Endothelial cell of hepatic sinusoid (primary cell): ENCODE results near the gene MSTO1.
"Not testable (repeated sequence)": the region's sequence is repeated elsewhere in the genome, so short reads cannot be mapped to it uniquely, and the experiment has no call there.

Source experiments
- in situ Hi-C: cut with HindIII; loops from 2 replicates; pipeline ENCODE4 v1.10.0; 2017; ENCODE audit warnings: low sequenced_read_pairs

Gene MSTO1

DNA sequence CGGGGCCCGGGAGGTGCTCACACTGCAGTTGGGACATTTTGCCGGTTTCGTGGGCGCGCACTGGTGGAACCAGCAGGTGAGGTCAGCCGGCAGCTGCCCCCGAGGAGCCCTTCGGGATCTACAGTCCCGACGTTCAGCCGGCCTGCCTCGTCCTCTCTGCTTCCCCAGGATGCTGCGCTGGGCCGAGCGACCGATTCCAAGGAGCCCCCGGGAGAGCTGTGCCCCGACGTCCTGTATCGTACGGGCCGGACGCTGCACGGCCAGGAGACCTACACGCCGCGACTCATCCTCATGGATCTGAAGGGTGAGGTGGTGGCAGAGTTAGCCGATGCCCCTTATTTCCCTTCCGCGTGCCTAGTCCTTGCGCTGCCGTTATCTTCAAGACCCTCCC, 234 bp downstream of the MSTO1 start:
- in situ Hi-C loops = not testable (repeated sequence)

GRCh38 chr1:155613226-155613625, 3.2 kb downstream of the MSTO1 start:
- in situ Hi-C loops = not testable (repeated sequence)

GRCh38 chr1:155622191-155622590, 12.2 kb downstream of the MSTO1 start:
- in situ Hi-C loops = no loop called here

DNA sequence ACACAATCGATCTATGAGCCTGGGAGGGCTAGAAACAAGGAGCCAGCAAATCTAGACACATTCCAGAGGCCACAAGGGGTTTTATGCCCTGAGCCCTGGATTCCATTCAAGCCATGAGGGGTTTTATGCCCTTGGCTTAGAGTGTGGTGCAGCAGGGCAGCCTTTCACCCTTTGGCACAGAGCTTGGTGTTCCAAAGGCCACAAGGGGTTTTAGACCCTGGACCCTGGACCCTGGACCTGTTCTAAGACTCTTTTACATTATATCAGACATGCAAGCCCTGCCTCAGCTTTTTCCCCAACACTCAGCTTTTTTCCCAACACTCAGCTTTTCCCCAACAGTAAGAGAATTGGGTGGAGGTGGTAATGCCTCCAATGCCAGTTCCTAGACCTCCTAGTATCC, 13.3 kb downstream of the MSTO1 start:
- in situ Hi-C loops = no loop called here

DNA sequence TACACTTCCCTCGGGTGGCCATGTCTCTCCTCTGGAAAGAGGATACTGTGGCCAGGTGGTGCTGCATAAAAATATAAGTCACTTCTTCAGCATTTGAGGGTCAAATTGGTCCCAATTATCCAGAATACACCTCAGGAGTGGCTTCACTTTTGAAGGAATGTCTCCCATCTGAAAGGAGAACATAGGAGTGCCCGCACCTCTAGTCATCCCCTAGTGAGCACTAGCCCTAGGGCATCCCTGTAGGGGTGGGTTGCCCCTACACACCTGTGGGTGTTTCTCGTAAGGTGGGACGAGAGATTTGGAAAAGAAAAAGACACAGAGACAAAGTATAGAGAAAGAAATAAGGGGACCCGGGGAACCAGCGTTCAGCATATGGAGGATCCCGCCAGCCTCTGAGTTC, 16.4 kb downstream of the MSTO1 start:
- in situ Hi-C loops = loop anchor here (25.0 kb wide), 1 partner anchor 189 kb away; no protein-coding TSS in a partner anchor

DNA sequence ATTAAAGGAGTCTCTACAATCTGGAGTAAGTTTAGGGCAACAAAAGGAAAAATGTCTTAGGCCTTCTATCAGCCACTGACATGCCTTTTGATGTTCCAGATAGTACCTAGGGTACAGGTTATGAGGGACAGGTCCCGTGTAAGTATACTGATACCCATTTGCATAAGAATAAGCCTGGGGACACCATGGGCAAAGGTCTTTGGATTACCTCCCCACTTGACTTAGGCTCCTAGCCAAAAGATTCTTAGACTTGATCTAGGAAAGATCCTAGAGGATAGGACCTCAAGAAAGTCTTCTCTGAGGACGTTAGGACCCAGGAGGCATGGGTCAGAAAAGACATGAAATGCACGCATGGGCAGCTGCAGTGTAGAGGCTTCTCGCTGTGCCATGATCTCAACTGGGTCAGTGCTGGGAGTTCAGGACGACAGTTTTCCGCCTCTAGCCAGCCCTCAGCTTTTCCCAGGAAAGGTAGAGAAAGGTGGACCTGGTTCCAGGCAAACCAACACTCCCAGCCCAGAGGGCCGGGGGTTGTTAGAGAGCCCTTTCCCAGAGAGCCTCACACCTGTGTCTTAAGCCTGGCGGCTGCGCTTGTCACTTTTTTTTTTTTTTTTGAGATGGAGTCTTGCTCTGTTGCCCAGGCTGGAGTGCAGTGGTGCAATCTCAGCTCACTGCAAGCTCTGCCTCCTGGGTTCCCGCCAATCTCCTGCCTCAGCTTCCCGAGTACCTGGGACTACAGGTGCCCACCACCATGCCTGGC, 26.6 kb downstream of the MSTO1 start:
- in situ Hi-C loops = loop anchor here (25.0 kb wide), 1 partner anchor 199 kb away; no protein-coding TSS in a partner anchor

DNA sequence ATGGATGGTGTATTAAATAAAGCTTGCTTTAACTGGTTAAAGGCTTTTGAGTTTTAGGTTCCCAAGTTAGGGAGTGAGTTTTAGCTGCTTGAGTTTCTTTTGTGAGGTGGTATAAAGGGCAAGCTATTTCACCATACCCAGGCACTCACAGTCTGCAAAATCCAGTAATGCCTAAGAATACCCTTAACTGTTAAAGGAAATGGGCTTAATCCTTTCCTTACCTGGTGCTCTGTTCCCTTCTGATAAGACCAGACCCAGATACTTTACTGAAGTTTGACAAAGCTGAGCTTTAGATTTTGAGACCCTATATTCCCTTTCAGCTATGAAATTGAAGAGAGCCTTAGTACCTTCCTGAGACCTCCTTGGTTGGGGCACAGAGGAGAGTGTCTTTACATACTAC, 30.3 kb downstream of the MSTO1 start:
- in situ Hi-C loops = loop anchor here (25.0 kb wide), 1 partner anchor 203 kb away; no protein-coding TSS in a partner anchor

DNA sequence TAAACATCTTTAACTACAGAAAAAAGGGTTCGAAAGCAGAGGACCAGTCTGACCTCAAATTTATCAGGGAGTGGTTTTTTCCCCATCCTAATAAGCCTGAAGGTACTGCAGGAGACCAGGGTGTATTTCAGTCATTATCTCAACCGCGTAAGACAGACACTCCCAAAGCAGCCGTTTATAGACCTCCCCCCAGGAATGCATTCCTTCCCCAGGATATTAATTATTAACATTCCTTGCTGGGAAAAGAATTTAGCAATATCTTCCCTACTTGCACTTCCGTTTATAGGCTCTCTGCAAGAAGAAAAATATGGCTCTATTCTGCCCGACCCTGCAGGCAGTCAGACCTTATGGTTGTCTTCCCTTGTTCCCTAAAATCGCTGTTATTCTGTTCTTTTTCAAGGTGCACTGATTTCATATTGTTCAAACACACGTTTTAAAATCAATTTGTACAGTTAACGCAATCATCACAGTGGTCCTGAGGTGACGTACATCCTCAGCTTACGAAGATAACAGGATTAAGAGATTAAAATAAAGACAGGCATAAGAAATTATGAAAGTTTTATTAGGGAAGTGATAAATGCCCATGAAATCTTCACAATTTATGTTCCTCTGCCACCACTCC, 32.7 kb downstream of the MSTO1 start:
- in situ Hi-C loops = loop anchor here (25.0 kb wide), 1 partner anchor 205 kb away; no protein-coding TSS in a partner anchor

- in situ Hi-C loops = loop anchor here (25.0 kb wide), 1 partner anchor 206 kb away; no protein-coding TSS in a partner anchor
Measured at GRCh38 chr1:155643230-155643629, 33.2 kb downstream of the MSTO1 start.

GRCh38 chr1:155645034-155645598, 35.1 kb downstream of the MSTO1 start:
- in situ Hi-C loops = loop anchor here (25.0 kb wide), 1 partner anchor 208 kb away; no protein-coding TSS in a partner anchor

GRCh38 chr1:155645648-155646047, 35.6 kb downstream of the MSTO1 start:
- in situ Hi-C loops = loop anchor here (25.0 kb wide), 1 partner anchor 208 kb away; no protein-coding TSS in a partner anchor

- in situ Hi-C loops = loop anchor here (25.0 kb wide), 1 partner anchor 209 kb away; no protein-coding TSS in a partner anchor
Measured at GRCh38 chr1:155646307-155646706, 36.3 kb downstream of the MSTO1 start.

- in situ Hi-C loops = loop anchor here (25.0 kb wide), 1 partner anchor 211 kb away; no protein-coding TSS in a partner anchor
Measured at GRCh38 chr1:155648207-155649147, 38.5 kb downstream of the MSTO1 start.

DNA sequence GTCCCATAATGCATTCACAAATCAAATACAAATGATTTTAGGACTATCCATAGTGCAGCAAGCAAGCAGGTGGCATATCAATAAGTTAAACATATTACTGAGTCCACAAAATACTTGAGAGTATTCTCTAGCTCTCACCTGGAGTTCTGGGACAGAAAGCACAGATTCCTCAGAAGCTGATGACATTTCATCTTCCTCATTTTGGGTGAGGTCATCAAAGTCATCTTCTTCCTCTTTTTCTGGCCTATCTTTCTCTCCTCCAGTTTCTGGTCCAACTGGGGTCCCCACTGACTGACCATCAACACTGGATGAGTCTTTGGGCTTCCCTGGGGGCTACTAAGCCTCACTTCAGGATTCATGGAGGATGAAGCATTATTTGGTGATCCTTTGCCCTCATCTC, 39.7 kb downstream of the MSTO1 start:
- in situ Hi-C loops = loop anchor here (10.0 to 25.0 kb wide), 2 partner anchors 212 to 335 kb away; no protein-coding TSS in a partner anchor

DNA sequence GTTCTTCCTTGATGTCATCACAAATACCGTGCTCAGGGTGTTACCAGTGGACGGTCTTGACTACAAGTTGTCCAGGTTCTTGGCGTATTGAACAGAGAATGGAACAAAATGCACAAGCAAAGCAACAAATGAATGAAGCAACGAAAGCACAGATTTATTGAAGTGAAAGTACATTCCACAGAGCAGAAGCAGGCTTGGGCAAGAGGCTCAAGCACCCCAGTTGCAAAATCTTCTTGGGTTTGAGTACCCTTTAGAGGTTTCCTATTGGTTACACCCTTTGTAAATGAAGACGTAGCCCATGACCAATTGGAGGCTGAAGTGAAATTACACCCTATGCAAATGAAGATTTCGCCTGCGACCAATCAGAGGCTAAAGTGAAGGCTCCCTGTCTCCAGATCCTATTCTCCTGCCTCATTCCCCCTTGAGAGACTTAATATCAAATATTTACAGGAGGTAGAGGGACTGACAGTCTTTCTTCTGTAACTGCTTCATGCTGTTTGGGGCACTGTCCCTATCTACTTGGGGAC, 40.3 kb downstream of the MSTO1 start:
- in situ Hi-C loops = loop anchor here (10.0 kb wide), 1 partner anchor 335 kb away; no protein-coding TSS in a partner anchor

DNA sequence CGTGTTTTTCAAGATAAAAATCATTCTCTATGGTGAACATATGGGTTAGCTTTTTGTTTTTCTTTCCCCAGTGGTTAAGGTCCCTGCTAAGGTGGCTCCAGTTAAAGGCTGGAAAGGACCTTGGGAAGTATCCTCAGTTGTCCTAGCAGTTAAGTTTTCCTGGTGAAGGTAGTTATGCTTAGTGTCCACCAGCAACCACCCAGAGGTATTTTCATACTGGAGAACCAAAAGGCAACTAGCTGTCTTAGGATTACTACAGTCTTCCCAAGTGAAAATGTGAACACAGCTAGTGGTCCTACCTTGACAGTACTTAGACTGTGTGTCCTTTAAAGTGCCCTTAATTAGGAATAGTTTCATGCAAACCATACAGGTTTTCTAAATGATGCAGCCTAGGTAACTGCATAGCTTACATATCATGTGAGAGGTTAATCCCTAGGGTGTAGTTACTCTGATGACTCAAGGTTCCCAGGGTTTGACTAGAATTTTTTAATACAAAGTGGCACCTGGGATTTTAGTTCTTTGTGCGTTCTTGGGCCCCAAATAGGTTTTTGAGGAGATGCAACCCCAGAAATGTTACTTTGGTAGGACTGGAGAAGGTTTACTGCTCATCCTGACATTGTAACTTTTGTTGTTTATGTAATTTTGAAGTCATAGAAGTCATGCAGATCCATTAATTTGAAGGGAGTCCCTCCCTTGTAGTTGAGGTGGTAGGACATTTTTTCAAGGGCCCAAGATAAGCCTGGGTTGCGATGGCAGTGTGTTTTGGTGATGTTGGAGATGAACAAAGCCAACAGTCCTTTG, 42.0 kb downstream of the MSTO1 start:
- in situ Hi-C loops = loop anchor here (10.0 kb wide), 1 partner anchor 337 kb away; no protein-coding TSS in a partner anchor

DNA sequence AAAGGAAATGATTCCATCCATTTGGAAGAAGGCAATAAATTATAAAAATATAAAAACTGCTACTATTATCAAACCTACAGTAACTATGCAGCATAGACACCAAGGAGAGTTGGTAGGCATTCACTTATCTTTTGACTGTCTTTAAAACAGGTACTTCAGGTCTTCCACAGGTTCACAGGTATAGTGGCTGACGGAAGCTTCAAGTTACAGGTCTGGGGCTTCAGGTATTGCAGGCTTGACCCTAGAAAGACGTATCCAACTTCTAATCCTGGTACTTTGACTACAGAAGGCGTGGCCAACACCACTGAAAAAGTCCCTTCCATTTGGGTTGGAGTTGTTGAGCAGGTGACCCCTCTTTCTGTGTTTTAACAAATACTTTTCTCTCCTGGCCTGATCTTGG, 42.9 kb downstream of the MSTO1 start:
- in situ Hi-C loops = loop anchor here (10.0 kb wide), 1 partner anchor 338 kb away; no protein-coding TSS in a partner anchor

- in situ Hi-C loops = loop anchor here (10.0 kb wide), 1 partner anchor 343 kb away; no protein-coding TSS in a partner anchor
Measured at GRCh38 chr1:155657463-155657862, 47.4 kb downstream of the MSTO1 start.

DNA sequence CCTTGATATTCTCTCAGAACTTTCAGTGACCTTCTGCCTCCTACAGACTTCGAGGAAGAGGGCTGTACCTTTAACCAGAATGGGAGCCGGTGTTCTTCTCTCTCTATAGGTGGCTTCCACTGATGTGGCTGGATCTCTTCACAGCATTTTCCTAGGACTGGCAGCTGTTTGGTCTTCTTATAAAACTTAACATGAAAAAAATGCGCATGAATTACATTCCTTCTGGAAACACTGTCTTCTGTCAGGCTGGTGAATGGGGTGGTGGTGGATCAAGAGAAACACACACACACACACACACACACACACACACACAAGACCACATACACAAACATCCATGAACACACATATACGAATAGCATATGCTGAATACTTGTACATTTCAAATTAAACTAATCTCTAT, 51.2 kb downstream of the MSTO1 start:
- in situ Hi-C loops = not testable (repeated sequence)
